Activated naive CD8-positive, alpha-beta T cell treated with anti-CD3 and anti-CD28 coated beads, Interleukin-2, amount 50 U/mL, for 16 hours (primary cell): ENCODE data around the gene KIF5A.

Experiments
- DNase-seq: peaks from one replicate; pipeline ENCODE4 v3.0.0-alpha.2; 2020; ENCODE audit warnings: low read depth, low spot score

The KIF5A gene

DNA sequence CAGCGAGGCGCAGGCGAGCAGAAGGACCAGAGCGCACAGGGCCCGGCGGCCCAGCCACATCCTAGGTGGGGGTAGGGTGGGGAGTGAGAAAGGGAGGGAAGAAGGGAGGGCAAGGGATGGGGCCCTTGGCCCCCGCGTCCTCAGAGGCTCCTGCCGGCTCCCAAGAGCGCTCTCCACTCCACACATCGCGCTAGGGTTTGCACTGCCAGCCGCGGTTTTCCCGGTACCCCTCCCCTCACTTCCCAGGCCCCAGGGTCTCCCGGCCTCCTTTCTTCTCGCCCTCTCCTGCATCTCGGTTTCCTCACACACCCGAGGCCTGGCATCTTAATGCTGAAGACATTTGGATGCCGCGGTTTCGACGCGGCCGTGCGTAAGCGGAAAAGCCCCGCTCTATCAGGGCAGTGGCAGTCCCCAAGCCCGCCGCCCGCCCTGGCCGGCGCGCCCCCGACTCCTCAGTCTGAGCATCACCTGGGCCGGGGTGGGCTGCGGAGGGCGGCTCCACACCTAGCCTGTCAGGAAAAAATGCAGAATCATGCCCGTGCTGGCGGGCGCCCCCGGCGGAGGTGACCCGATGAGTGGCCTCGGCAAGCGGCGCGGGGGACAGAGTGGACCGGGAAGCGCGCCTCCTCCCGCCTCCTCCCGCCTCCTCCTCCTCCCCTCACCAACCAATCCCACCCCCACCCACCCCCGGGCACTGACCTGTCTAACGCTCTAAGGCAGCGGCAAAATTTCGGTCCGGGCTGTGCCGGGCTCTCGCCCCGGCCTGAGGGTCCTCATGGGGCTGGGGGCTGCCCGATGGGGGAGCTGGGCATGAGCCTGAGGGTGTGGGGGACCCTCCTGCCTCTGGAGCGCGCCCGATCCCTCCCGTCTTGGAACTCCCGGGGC, 82.5 kb downstream of the KIF5A start:
- DNase-seq: no peak

DNA sequence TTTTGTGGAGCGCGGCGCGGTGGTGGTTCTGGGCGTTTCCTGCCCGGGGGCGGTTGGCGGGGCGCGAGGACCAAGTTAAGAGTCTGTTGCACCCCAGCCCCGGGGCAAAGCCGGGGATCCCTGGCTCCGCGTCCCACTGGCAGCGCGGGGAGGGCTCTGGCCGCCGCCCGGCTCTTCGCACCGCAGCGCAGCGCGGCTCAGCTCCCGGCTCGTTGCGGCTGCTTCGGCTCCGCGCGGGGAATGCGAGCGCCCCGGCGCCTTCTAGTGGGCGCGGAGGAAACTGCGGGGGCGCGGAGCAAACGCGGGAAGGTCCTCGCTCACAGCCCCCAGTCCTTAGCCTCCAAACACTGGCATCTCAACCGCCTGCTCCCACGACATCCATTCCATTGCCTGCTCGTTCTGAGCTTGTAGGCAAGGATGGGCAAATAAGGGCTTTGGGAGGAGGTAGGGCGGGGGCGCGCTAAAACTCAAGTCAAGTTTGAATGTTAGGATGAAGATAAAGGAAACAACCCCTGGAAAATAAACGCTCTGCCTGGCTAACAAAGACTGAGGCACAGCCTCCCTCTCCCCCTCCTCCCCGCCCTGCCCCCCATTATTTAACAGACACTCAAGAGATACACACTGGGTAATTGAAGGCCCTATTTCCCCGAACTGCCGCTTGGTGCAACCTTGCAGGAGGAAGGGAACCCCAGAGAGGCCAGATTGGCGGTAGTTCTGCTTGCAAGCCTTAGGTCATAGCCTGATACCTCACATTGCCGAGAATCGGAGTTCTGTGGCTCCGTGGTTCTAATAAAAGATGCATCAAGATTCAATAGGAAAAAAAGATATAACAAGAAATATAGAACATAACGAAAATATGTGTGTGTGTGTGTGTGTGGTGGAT, 83.4 kb downstream of the KIF5A start, which contains the start of gene B4GALNT1:
Gene B4GALNT1, minus strand, starts transcription at position 244 of the 883 bp plus-strand sequence. CDS start 1,069 bp downstream, outside the sequence.
- no peak for DNase-seq
